SJSA1 (cell line): ENCODE results near the gene VENTX. TPM values are rescaled to one million over a fixed set of nuclear protein-coding genes. Genes with fewer than 3 reads are reported as not detected.

Experiments
- DNase-seq, 2 experiments: peaks; one replicate each; pipeline ENCODE4 v3.0.0-alpha.2; 2015 to 2020; ENCODE audit warnings: low spot score in 2 of 2, low read depth in 1 of 2
- H3K27ac ChIP-seq: fragments of 250-450 bp; sonication (Bioruptor Pico); 2 replicates; pipeline ENCODE4 v1.5.1; 2020; ENCODE audit warnings: mild to moderate bottlenecking, moderate library complexity
- H3K27me3 ChIP-seq: fragments of 250-450 bp; sonication (Bioruptor Pico); replicated peaks from 2 replicates; pipeline ENCODE4 v1.5.1; 2020; ENCODE audit warnings: mild to moderate bottlenecking, moderate library complexity
- H3K36me3 ChIP-seq: fragments of 250-450 bp; sonication (Bioruptor Pico); 2 replicates; pipeline ENCODE4 v1.5.1; 2020; ENCODE audit warnings: mild to moderate bottlenecking
- H3K4me1 ChIP-seq: fragments of 250-450 bp; sonication (Bioruptor Pico); replicated peaks from 2 replicates; pipeline ENCODE4 v1.6.1; 2021; ENCODE audit warnings: mild to moderate bottlenecking
- H3K4me3 ChIP-seq: fragments of 250-450 bp; sonication (Bioruptor Pico); 2 replicates; pipeline ENCODE4 v1.5.1; 2020; ENCODE audit warnings: mild to moderate bottlenecking
- H3K9me3 ChIP-seq: fragments of 250-450 bp; sonication (Bioruptor Pico); replicated peaks from 2 replicates; pipeline ENCODE4 v1.5.1; 2020; ENCODE audit warnings: mild to moderate bottlenecking
- total RNA-seq: library from RNA; depleted of rRNA; stranded (reverse); fragments of >200 nt; shearing (Covaris generic); gene quantifications from 2 replicates; pipeline ENCODE4 v1.2.3, GENCODE V29; 2014; rRNA removed

Gene VENTX, protein sequence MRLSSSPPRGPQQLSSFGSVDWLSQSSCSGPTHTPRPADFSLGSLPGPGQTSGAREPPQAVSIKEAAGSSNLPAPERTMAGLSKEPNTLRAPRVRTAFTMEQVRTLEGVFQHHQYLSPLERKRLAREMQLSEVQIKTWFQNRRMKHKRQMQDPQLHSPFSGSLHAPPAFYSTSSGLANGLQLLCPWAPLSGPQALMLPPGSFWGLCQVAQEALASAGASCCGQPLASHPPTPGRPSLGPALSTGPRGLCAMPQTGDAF
- not detected in 2 replicates for total RNA-seq

DNA sequence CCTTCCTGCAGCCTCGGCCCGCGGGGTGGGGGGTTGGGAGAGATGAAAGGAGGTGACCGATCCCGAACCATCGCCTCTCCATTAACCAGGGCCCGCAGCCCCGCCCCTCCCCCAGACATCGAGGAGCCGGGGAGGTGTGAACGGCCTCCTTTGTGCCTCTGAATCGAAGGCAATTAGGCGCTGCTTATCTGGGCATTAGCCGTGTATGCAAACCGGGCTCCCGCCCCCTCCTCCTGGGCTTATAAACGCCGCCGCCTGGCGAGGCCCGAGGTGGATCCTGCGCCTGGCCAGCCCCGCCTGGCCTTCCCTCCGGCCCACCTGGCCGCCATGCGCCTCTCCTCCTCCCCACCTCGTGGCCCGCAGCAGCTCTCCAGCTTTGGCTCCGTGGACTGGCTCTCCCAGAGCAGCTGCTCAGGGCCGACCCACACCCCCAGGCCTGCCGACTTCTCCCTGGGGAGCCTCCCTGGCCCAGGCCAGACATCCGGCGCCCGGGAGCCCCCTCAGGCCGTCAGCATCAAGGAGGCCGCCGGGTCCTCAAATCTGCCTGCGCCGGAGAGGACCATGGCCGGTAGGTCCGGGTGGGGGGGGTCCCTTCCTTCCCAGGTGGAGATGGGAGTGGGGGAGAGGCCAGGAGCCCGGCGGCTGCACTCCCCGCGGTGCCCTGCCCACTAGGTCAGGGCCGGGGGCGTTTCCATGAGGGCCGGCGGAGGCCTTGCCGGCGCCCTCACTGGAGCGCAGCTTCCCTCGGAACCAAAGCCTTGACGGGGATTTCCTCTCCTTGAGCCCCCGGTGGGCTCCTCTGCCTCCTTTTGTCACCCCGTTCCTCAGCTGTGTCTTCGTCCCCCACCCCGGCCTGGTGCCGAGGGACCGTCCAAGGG lies at the start of gene VENTX:
Gene VENTX, plus strand, starts transcription at position 268 of the 878 bp plus-strand sequence. Its CDS starts 60 bp downstream, at position 328.
- Histone ChIP-seq H3K9me3 (0 out of 2 replicates have a peak, but pooled peaks cover 2% of the 10 kb centered on the region), H3K4me3 (no peak within 1 kb of the TSS), H3K36me3 (no peaks in the 10 kb centered on the region), H3K27me3 (peaks cover 43% of the 10 kb centered on the region), H3K27ac (no peak within 1 kb of the TSS), H3K4me1 (no peaks in the 10 kb centered on the region)
- no peak for DNase-seq

DNA sequence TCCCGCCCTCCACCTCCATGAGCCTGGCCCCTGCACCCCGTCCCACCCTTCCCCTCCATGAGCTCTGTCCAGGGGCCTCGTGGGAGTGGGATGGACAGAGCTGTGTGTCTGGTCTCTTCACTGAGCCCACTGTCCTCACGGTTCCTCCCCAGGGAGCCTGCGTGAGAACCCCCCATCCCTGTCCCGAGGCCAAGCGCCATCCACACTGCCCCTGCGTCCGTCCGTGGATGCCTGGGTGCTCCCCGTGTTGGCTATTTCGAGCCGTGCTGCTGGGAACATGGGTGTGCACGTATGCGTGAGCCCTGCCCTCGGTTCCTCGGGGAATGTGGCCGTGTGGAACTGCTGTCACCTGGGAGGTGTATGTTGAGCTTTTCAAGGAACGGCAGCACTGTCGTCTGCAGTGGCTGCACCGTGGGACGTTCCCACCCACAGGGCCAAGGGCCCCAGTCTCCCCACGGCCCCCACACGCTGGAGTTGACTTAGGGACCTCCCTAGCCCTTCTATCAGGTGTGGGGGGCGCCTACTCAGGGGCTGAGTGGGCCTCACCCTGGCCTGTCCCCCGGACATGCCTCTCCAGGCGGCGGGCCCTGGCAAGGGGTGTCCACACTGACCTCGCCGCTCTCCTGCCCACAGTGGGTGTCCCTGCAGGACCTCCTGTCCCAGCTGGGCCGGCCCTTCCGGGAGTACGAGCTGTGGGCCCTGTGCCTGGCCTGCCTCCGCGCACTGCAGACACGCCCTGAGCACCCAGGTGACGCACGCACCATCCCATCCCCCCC lies 49.6 kb upstream of the VENTX start:
- DNase-seq = no peak
- no peak overlapping the region for H3K27ac ChIP-seq
- no peaks in the 10 kb centered on the region for H3K4me1 ChIP-seq
- no peaks in the 10 kb centered on the region for H3K36me3 ChIP-seq
- peaks cover 11% of the 10 kb centered on the region for H3K27me3 ChIP-seq
- no peak overlapping the region for H3K4me3 ChIP-seq
- peaks cover 3% of the 10 kb centered on the region; the same call in 1 of the 2 replicates for H3K9me3 ChIP-seq

DNA sequence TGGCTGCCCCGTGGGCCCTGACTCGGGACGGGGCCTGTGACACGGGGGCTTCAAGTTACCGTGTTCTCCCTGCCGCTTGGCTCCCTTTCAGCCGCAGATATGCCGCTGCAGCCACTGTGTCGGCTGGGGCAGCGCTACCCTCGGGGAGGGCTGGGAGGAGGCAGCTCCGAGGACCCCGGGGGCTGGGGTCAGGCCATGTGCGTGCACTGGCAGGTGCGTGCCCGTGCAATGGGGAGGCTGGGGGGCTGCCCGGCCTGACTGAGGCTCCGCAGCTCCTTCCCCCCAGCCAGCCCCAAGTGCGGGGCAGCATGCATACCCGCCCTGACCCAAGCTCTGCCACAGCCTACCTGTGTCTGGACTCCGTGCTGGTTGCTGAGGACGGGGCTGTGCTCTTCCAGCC lies 48.4 kb upstream of the VENTX start:
- Histone ChIP-seq H3K27ac (no peak overlapping the region), H3K9me3 (peaks cover 3% of the 10 kb centered on the region; the same call in 1 of the 2 replicates), H3K36me3 (no peaks in the 10 kb centered on the region), H3K27me3 (peaks cover 23% of the 10 kb centered on the region), H3K4me3 (no peak overlapping the region), H3K4me1 (no peaks in the 10 kb centered on the region)
- DNase-seq = no peak

DNA sequence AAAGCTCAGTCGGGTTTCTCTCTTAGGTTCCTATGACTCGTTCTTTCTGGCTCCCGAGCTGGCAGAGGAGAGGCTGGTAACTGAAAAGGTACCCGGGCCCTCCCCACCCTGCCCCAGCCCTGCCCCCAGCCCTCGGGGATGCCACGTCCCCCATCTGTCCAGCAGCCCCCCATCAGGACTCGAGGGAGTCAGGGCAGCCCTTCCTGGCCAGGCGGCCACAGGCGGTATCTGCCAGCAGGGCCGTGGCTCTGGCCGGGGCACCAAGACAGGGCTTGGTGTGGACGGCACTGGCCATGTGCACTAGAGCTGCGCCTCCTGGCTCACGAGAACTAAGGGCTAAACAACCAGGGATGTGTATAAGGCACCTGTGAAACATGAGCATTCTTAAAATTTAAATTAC lies 47.9 kb upstream of the VENTX start:
- H3K9me3 ChIP-seq = peaks cover 3% of the 10 kb centered on the region; the same call in 1 of the 2 replicates
- DNase-seq = no peak
- H3K4me1 ChIP-seq = no peaks in the 10 kb centered on the region
- H3K36me3 ChIP-seq = no peaks in the 10 kb centered on the region
- H3K27me3 ChIP-seq = peaks cover 28% of the 10 kb centered on the region
- no peak overlapping the region for H3K27ac ChIP-seq
- H3K4me3 ChIP-seq = no peak overlapping the region

DNA sequence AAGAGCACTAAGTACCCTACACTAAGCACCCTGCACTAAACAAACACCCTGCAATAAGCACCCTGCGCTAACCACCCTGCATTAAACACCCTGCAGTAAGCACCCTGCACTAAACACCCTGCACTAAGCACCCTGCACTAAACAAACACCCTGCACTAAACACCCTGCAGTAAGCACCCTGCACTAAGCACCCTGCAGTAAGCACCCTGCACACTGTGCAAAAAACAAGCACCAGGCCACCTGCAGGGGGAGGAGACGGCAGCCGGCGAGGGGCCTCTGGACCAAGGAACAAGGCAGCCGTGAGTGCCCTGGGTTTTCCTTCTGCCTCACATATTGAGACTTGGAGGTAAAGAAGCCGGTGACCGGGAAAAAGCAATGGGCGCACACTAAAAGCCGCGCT lies 47.4 kb upstream of the VENTX start:
- Histone ChIP-seq H3K4me3 (no peak overlapping the region), H3K36me3 (no peaks in the 10 kb centered on the region), H3K4me1 (no peaks in the 10 kb centered on the region), H3K27ac (no peak overlapping the region), H3K9me3 (peaks cover 3% of the 10 kb centered on the region; the same call in 1 of the 2 replicates), H3K27me3 (peaks cover 28% of the 10 kb centered on the region)
- no peak for DNase-seq

DNA sequence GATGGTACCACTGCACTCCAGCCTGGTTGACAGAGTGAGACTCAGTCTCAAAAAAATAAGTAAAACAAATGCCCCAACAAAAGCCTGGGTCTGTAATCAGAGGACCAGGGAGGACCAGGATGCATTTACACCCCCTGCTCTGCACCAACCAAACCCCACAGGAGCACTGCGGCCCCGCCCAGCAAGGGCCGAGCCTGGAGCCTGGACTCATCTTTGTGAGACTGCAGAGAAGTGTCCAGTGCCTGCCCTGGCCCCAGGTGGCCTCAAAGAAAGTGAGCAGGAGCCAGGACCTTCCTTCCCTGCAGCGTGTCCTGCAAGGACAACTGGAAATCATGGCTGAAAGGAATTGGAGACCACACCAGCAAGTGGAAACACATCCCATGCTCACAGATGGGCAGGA lies 46.0 kb upstream of the VENTX start:
- Histone ChIP-seq H3K4me1 (no peaks in the 10 kb centered on the region), H3K36me3 (no peaks in the 10 kb centered on the region), H3K9me3 (peaks cover 3% of the 10 kb centered on the region; the same call in 1 of the 2 replicates), H3K27me3 (peaks cover 29% of the 10 kb centered on the region), H3K4me3 (no peak overlapping the region), H3K27ac (no peak overlapping the region)
- no peak for DNase-seq

DNA sequence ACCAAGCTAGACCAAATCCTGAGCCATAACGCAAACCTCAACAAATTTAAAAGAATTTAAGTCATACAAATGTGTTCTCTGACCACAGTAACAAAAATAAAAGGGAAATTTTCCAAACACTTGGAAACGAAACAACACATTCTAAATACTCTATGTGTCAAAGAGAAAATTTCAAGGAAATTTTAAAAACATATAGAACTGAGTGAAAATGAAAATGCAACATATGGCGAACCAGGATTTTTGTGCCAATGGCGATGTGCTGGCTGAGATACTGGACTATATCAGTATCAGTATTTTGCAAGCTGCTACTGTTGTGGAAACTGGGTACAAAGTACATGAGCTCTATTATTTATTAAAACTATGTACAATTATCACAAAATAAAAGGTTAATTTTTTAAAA lies 43.5 kb upstream of the VENTX start:
- Histone ChIP-seq H3K4me3 (no peak overlapping the region), H3K4me1 (no peaks in the 10 kb centered on the region), H3K9me3 (peaks cover 3% of the 10 kb centered on the region; the same call in 1 of the 2 replicates), H3K36me3 (no peaks in the 10 kb centered on the region), H3K27ac (no peak overlapping the region), H3K27me3 (peaks cover 36% of the 10 kb centered on the region)
- DNase-seq = no peak

DNA sequence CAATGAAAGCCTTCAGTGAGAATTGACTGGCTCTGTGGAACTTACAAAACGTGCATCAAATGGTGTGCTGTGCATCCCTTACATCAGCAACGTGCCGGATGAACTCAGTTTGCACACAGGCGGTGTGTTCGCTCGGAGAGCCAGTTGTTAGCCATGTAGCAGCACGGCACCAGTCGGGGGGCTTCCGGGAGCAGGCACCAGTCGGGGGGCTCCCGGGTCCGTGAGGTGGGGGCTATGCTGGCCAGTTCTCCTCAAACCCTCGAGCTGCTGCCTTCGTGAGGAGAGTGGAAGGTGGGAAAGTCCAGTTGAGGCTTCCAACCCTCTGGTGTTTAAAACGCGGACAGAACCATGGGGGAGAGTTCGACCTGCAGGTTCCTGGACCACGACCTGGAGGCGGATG lies 42.6 kb upstream of the VENTX start:
- Histone ChIP-seq H3K4me1 (no peaks in the 10 kb centered on the region), H3K36me3 (no peaks in the 10 kb centered on the region), H3K27ac (no peak overlapping the region), H3K4me3 (no peak overlapping the region), H3K9me3 (peaks cover 3% of the 10 kb centered on the region; the same call in 1 of the 2 replicates), H3K27me3 (peaks cover 36% of the 10 kb centered on the region)
- DNase-seq = no peak

DNA sequence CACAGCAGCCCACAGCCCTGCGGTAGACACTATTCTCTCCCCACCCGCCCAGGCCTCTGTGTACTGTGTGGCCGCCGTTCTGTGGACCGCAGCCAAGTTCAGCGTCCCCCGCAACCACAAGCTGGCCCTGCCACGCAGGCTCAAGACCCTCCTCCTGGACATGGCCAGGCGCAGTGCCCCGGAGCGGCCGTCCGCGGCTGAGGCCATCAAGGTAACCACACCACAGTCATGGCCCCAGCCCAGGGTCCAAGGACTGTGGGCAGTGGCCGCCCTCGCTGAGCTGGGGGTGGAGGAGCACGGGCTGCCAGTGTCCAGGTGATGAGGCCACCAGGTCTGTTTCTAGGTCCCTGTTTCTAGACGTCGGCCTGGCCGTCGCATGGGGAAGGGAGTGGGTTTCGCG lies 42.0 kb upstream of the VENTX start:
- Histone ChIP-seq H3K4me1 (no peaks in the 10 kb centered on the region), H3K36me3 (no peaks in the 10 kb centered on the region), H3K27ac (no peak overlapping the region), H3K9me3 (peaks cover 3% of the 10 kb centered on the region; the same call in 1 of the 2 replicates), H3K4me3 (no peak overlapping the region), H3K27me3 (peaks cover 36% of the 10 kb centered on the region)
- DNase-seq = no peak

DNA sequence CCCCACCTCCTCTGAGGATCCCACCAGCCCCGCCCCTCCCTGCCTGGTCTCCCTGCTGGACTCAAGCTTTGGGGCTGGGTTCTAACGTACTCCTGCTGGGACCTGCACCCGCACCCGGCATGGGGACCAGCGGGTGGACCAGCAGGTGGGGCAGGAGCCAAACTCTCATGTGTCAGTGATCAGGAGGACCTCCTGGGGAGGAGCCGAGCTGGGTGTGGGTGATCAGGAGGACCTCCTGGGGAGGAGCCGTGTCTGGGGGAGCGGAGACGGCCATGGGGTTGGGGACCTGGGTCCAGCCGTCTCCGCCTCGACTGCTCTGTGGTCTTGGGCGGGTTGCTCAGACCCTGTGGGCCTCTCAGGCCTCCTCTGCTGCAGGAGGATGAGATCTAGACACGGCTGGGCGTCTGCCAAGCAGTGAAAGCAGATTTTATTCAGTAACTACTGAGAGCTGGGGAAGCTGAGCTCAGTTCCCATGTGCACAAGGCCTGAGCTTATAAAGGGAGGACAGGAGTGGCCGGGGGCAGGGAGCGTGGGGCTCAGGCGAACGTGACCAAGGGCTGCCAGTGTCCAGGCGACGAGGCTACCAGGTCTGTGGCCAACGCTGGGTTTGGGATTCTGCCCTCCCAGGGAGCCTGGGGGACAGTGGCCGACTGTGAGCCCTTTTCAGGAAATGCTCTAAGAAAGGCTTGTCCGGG lies 41.3 kb upstream of the VENTX start:
- Histone ChIP-seq H3K27me3 (peaks cover 36% of the 10 kb centered on the region), H3K4me1 (no peaks in the 10 kb centered on the region), H3K27ac (no peak overlapping the region), H3K36me3 (no peaks in the 10 kb centered on the region), H3K4me3 (no peak overlapping the region), H3K9me3 (peaks cover 3% of the 10 kb centered on the region; the same call in 1 of the 2 replicates)
- no peak for DNase-seq

DNA sequence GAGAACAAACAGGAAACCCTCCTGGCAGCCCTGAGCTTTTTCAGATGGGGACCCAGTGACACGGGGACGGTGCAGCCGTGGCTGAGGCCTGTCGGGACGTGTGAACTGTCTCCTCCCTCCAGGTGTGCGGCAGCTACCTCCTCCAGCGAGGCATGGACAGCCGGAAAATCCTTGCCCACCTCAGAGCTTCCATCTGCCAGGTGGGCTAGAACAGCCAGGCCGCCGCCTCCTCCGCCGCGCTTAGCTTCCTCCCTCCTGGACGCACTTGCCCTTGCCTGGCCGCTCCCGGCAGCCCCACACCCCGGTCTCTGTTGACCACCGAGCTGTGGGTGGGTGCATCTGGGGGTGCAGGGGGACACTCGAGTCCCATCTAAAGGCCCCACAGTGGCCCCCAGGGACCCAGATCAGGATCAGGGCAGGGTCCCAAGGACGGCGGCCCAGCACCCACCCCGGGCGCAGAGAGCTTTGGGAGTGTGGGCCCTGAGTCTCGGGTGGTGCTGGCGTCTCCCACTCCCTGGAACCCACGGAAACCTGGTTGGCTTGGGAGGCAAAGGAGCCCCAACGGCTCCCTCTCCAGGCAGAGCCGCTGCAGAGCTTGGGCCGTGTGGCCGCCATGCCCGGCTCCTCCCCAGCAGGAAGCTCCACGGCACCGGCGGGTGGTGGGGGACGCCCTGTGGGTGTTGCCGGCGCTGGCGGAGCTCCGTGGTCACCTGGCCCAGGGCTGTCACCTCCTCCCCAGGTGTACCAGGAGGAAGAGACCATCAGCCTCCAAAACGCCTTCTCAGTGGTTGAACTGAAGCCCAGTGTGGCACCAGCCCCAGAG lies 40.5 kb upstream of the VENTX start:
- peaks cover 36% of the 10 kb centered on the region for H3K27me3 ChIP-seq
- H3K36me3 ChIP-seq = no peaks in the 10 kb centered on the region
- DNase-seq = no peak
- peaks cover 3% of the 10 kb centered on the region; the same call in 1 of the 2 replicates for H3K9me3 ChIP-seq
- no peaks in the 10 kb centered on the region for H3K4me1 ChIP-seq
- no peak overlapping the region for H3K4me3 ChIP-seq
- no peak overlapping the region for H3K27ac ChIP-seq

DNA sequence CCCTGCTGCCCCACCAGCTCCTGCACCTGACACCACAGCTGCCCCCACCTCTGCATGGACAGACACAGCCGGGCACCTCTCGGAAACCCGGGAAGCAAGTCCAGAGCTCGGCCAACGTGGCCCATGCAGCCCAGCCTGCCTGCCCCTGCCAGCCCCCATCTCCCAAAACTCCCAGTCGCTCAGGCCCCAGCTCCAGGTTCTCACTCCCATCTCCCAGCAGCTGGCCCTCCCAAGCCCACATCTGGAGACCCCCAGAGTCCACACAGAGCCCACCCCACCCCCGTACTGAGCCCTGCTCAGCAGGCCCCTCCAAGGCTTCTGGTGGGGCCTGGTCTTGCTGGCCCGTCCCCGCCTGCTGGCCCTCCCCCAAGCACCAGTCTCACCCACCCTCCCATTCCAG lies 39.9 kb upstream of the VENTX start:
- H3K27ac ChIP-seq = no peak overlapping the region
- H3K27me3 ChIP-seq = peaks cover 33% of the 10 kb centered on the region
- no peak for DNase-seq
- no peaks in the 10 kb centered on the region for H3K36me3 ChIP-seq
- H3K9me3 ChIP-seq = no peaks in the 10 kb centered on the region
- no peaks in the 10 kb centered on the region for H3K4me1 ChIP-seq
- H3K4me3 ChIP-seq = no peak overlapping the region
